Fibroblast of lung (primary cell): Measurements from ENCODE around the gene PANK1.

Experiments used
- CTCF ChIP-seq, 2 donors: IDR thresholded peaks in 1 of 2; conservative IDR thresholded peaks in 1 of 2; 1 replicate in 1 of 2; 2 replicates in 1 of 2; pipeline ENCODE4 v1.5.1; 2011 to 2012; ENCODE audit warnings: low read length in 2 of 2, control low read depth in 1 of 2, inconsistent platforms in 1 of 2, low read depth in 1 of 2, mild to moderate bottlenecking in 1 of 2
- EZH2 ChIP-seq: IDR thresholded peaks from 2 replicates; pipeline ENCODE4 v1.5.1; 2012; ENCODE audit warnings: low read length, control low read depth, mild to moderate bottlenecking; ENCODE audit errors: missing control alignments

DNA sequence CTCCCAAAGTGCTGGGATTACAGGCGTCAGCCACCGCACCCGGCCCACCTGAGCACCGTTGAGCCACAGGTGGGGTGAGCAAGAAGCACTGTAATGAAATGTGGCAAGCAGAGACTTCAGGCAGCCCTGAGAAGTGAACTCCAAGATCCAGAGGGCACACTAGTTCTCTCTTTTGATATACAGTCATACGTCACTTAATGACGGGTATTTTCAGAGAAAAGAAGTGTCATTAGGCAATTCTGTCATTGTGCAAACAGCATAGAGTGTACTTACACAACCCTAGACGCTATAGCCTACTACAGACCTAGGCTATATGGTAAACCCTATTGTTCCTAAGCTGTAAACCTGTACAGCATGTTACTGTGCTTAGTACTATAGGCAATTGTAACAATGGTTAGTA, 7.9 kb downstream of the PANK1 start:
- TF ChIP-seq CTCF (conservative IDR thresholded peaks at IDR 0.05 in 1 of 2, IDR thresholded peaks at IDR 0.05 in 1 of 2; ENCODE audit: low read depth in 1 of 2, low read length in 2 of 2) (no peak), EZH2 (no peak)
